ENCODE measurements around the gene AUTS2. TPM values are rescaled to one million over a fixed set of nuclear protein-coding genes. Genes with fewer than 3 reads are reported as not detected.

The AUTS2 gene
- total and polyA plus RNA-seq, 2 donors, result 13.4 to 87.7 TPM

DNA sequence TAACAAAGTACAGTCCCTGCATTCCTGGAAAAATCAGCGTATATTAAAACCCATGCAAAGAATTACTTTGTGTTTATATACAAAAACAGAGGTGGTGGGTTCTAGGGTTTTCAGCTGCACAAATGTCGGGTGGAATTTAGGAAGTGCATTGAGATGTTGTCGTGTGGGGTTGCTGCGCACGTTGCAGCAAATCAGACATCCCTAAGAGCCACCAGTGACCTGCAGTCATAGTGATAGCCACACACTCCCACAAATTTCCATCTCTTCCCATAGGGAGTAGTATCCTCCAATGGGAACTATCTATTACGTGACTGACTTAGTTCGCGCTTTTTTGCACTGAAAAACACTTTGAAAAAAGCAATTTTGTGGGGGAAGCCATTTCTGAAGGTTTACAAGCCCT is 1158.5 kb downstream of the AUTS2 start:
- no peak for DNase-seq (ENCODE audit: extremely low spot score)
- Histone ChIP-seq H3K27ac (ENCODE audit: low read depth) (no peak overlapping the region), H3K4me1 (ENCODE audit: insufficient read depth) (peaks cover 2% of the 10 kb centered on the region), H3K4me3 (ENCODE audit: low read depth, low read length) (no peak overlapping the region), H3K36me3 (ENCODE audit: insufficient read depth) (no peaks in the 10 kb centered on the region)
- 96% methylated on average over 8 of the region's 8 CpGs for WGBS

DNA sequence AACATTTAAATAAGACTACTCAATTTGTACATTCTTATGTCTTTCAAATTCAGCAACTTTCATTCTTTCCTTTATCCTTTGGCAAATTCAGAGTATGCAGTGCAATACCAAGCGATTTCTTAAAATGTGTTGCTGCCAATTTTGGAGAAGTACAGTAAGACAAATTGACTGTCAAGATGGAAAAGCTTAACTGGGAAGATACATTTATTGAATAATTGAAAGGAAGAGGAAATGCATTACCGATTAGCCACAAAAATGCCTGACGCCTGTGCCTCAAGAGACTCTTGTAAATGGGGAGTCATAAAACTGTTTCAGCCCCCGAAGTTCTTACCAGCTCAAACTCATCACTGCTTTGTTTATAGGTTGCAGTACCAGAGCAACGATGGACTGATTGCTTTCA is 1160.4 kb downstream of the AUTS2 start:
- no peaks in the 10 kb centered on the region for H3K36me3 ChIP-seq (ENCODE audit: insufficient read depth)
- DNase-seq (ENCODE audit: extremely low spot score), result no peak
- H3K27ac ChIP-seq (ENCODE audit: low read depth), result no peak overlapping the region
- WGBS, result 51% methylated on average over 5 of the region's 5 CpGs
- peaks cover 2% of the 10 kb centered on the region for H3K4me1 ChIP-seq (ENCODE audit: insufficient read depth)
- H3K4me3 ChIP-seq (ENCODE audit: low read depth, low read length), result no peak overlapping the region

DNA sequence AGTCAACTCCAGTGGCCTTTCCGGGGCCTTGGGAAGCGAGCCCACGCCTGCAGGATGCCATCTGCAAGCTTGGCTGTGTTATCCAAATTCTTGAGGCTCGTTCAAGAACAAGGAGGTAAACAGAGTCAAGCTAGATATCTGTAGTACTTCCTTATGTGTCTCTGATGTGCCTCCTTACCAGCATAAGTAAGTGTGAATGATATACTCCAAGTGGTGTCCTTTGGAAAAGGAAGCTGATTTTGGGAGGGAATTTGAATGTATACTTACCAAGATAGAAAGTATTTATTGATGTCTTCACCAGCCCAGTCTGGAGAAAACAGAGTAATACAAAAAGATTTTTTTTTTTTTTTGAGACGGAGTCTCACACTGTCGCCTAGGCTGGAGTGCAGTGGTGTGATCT is 1161.4 kb downstream of the AUTS2 start:
- H3K27ac ChIP-seq (ENCODE audit: low read depth), result no peak overlapping the region
- no peak for DNase-seq (ENCODE audit: extremely low spot score)
- 93% methylated on average over 6 of the region's 6 CpGs for WGBS
- peaks cover 2% of the 10 kb centered on the region for H3K4me1 ChIP-seq (ENCODE audit: insufficient read depth)
- H3K36me3 ChIP-seq (ENCODE audit: insufficient read depth), result no peaks in the 10 kb centered on the region
- H3K4me3 ChIP-seq (ENCODE audit: low read depth, low read length), result no peak overlapping the region

DNA sequence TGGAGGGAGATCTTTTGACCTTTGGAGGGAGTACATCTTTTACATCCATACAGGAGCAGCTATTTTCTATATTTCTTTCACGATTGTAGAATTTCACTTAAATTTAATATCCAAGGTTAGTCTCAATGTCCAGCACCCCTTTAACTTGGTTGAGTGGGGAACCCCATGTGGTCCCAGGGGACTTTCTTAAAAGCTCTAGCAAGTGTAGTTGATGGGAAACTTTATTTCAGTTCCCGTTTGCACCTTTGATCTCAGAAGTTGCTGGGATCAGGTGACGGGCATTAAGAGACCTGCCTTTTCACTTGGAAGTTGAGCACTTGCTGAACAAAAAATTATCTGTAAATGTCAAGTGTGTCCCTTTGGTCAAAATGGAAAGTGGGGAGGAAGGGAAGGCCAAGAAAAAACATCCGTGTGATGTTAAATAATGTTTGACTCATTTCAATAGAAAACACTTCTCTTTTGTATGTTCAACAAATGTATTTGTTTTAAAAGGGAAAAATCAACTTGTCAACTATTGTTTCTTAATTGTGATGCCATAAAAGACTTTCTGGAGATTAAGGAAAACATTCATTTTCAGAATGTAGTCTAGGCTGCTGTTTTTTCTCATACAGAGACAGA is 1163.5 kb downstream of the AUTS2 start:
- no peak for DNase-seq (ENCODE audit: extremely low spot score)
- no peaks in the 10 kb centered on the region for H3K36me3 ChIP-seq (ENCODE audit: insufficient read depth)
- WGBS, result 96% methylated on average over 4 of the region's 4 CpGs
- peaks cover 2% of the 10 kb centered on the region for H3K4me1 ChIP-seq (ENCODE audit: insufficient read depth)
- no peak overlapping the region for H3K27ac ChIP-seq (ENCODE audit: low read depth)
- H3K4me3 ChIP-seq (ENCODE audit: low read depth, low read length), result no peak overlapping the region

DNA sequence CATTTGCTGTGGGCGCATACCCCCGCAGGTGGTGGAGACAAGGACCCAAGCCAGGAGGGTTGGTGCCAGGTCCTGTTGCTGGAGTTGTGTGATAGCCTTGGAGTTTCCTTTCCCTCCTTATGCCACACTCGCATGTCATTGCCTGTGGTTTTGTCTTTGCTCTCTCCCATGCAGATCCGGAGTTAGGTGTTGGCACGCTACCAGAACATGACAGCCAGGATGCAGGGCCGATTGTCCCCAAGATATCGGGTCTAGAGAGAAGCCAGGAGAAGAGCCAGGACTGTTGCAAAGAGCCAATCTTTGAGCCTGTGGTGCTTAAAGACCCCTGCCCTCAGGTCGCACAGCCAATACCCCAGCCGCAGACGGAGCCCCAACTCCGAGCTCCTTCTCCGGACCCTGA is 1164.4 kb downstream of the AUTS2 start:
- H3K36me3 ChIP-seq (ENCODE audit: insufficient read depth), result no peaks in the 10 kb centered on the region
- H3K4me1 ChIP-seq (ENCODE audit: insufficient read depth), result peaks cover 2% of the 10 kb centered on the region
- 83% methylated on average over 12 of the region's 12 CpGs for WGBS
- DNase-seq (ENCODE audit: extremely low spot score), result no peak
- H3K27ac ChIP-seq (ENCODE audit: low read depth), result no peak overlapping the region
- no peak overlapping the region for H3K4me3 ChIP-seq (ENCODE audit: low read depth, low read length)

DNA sequence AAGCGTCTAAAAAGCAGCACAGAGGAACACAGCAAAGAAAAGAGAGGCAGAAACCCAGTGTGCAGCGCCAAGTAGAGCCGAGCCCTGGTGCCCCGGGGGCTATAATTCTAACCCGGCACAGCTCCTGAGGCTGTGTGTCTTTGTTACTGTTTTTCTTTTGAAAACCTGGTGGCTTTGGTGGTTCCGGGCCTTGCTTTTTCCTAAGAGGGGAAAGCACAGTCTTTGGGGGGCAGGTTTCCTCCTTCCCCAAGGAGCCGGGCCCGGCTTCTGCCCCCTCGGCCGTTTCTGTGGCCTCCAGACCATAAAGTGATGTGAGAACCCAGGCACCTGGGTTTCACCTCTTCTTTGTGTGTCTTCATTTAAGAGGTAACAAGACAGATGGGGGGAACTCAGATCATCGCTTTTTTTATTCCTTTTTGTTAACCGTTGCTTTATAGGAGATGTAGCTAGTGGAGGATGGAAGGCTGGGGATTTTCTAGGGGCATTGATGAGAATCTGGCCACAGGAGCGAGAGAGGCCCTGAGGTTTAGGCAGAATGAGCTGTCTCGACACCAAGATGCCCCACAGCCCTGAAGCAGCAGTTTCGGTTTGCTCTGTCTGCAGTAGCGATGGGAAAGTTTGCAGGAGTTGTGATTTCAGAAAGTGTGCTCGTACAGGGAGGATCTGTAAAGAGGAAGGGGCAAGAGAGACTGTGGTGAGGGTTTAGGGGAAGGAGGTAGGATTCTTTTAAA is 1165.9 kb downstream of the AUTS2 start:
- H3K27ac ChIP-seq (ENCODE audit: low read depth), result no peak overlapping the region
- H3K4me3 ChIP-seq (ENCODE audit: low read depth, low read length), result no peak overlapping the region
- DNase-seq (ENCODE audit: extremely low spot score), result no peak
- H3K4me1 ChIP-seq (ENCODE audit: insufficient read depth), result peaks cover 2% of the 10 kb centered on the region
- WGBS, result 89% methylated on average over 17 of the region's 17 CpGs
- H3K36me3 ChIP-seq (ENCODE audit: insufficient read depth), result no peaks in the 10 kb centered on the region

DNA sequence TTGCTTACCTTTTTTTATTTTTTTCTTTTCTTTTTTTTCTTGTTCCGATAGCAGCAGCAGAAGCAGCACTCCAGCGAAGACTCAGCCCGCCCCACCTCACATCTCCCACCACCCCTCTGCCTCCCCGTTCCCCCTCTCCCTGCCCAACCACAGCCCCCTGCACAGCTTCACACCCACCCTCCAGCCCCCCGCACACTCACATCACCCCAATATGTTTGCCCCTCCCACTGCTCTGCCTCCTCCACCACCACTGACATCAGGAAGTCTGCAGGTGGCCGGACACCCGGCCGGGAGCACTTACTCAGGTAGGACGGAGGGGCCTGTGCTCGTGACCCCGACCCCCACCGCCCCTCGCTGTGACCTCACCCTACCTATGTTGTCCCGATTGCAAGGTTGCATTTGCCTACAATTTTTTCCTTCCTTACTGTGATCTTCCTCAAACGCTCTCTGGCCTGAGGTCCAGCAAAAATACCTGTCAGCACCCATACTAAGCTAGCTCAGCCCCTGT is 1166.5 kb downstream of the AUTS2 start:
- 91% methylated on average over 15 of the region's 15 CpGs for WGBS
- DNase-seq (ENCODE audit: extremely low spot score), result no peak
- no peak overlapping the region for H3K4me3 ChIP-seq (ENCODE audit: low read depth, low read length)
- no peak overlapping the region for H3K27ac ChIP-seq (ENCODE audit: low read depth)
- H3K4me1 ChIP-seq (ENCODE audit: insufficient read depth), result peaks cover 2% of the 10 kb centered on the region
- no peaks in the 10 kb centered on the region for H3K36me3 ChIP-seq (ENCODE audit: insufficient read depth)

DNA sequence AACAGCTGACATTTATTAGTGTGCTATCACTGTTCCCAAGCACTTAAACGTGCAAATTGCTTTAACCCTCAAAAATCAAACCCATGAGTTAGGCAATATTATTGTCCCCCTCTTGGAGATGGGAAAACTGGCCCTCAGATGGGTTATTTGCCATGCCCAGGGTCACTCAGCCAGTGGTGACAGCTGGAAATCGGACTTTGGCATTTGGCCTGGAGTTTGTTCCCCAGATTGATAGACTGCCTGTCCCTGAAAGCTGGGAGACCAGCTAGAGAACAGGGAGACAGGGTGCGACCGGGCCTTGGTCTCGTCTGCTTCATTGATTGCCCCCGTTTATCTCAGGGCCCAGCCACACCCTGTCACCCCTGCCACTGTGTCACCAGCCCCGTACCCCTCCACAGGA is 1167.4 kb downstream of the AUTS2 start:
- Histone ChIP-seq H3K4me3 (ENCODE audit: low read depth, low read length) (no peak overlapping the region), H3K27ac (ENCODE audit: low read depth) (no peak overlapping the region), H3K36me3 (ENCODE audit: insufficient read depth) (no peaks in the 10 kb centered on the region), H3K4me1 (ENCODE audit: insufficient read depth) (no peaks in the 10 kb centered on the region)
- WGBS, result 92% methylated on average over 7 of the region's 7 CpGs
- DNase-seq (ENCODE audit: extremely low spot score), result no peak

DNA sequence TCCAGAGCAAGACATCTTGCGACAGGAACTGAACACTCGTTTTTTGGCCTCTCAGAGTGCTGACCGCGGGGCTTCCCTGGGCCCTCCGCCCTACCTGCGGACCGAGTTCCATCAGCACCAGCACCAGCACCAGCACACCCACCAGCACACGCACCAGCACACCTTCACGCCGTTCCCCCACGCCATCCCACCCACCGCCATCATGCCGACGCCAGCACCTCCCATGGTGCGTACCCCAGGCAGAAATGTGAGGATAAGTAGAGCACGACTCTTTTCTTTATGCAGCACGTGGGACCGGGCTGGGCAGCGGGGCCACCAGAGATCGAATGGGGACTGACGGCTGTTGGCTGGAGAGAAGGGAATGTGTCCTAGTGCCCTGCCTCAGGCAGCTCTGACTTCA is 1167.8 kb downstream of the AUTS2 start:
- no peaks in the 10 kb centered on the region for H3K4me1 ChIP-seq (ENCODE audit: insufficient read depth)
- H3K27ac ChIP-seq (ENCODE audit: low read depth), result no peak overlapping the region
- no peak for DNase-seq (ENCODE audit: extremely low spot score)
- WGBS, result 97% methylated on average over 21 of the region's 21 CpGs
- H3K4me3 ChIP-seq (ENCODE audit: low read depth, low read length), result no peak overlapping the region
- no peaks in the 10 kb centered on the region for H3K36me3 ChIP-seq (ENCODE audit: insufficient read depth)

DNA sequence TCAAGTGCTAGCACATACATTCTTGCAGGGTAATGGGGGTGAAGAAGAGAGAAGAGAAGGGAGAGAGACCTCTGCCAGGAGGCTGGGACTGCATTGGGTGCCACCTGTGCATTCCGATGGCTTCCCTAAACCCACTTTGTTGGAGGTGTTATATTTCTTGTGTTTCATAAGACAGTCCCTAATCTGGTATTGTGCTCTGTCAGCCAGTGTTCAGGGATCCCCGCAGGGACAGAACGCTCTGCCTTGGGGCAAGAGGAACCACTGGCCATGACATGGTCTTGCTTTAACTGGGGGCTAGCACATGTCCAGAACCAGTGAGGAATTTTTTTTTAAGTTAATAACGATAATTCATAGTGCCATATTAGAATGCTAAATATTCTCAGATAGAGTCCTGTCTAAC is 1168.4 kb downstream of the AUTS2 start:
- no peaks in the 10 kb centered on the region for H3K4me1 ChIP-seq (ENCODE audit: insufficient read depth)
- 97% methylated on average over 4 of the region's 4 CpGs for WGBS
- no peak overlapping the region for H3K27ac ChIP-seq (ENCODE audit: low read depth)
- no peaks in the 10 kb centered on the region for H3K36me3 ChIP-seq (ENCODE audit: insufficient read depth)
- no peak overlapping the region for H3K4me3 ChIP-seq (ENCODE audit: low read depth, low read length)
- no peak for DNase-seq (ENCODE audit: extremely low spot score)

DNA sequence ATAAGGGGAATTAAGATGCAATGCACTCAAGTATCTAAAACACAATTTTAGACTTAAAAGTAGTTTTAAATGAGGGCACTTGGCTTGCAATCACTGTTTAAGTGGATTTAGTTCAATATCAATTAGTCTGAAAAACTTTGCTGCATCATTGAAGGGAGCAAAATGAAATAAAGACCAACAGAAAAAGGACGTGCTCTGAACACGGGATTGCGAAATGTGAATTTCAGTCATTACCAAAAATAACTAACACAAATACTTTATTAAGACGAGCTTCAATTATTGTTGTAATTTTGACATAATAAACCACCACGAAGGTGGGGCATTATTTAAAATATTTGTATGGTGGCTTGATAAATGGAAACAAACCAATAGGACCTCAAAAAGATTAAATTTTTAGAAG is 1171.9 kb downstream of the AUTS2 start:
- peaks cover 2% of the 10 kb centered on the region for H3K36me3 ChIP-seq (ENCODE audit: insufficient read depth)

DNA sequence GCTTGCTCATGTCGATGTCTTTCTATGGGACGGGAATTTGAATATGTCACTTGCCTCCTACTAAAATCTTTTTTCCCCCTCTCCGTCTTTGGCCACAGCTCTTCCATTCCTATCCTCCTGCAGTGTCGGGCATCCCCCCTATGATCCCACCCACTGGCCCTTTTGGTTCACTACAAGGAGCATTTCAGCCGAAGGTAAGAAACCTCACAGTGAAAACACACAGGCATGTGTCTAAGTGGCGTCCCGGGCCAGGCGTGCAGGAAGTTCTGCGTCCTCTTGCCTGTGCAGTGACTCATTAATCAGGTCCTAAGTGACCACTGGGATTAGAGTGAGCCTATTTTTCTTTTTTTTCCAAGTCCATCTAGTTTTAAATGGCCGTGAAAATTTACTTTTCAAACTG is 1173.2 kb downstream of the AUTS2 start:
- WGBS, result 88% methylated on average over 10 of the region's 10 CpGs
- no peak overlapping the region for H3K27ac ChIP-seq (ENCODE audit: low read depth)
- H3K4me3 ChIP-seq (ENCODE audit: low read depth, low read length), result no peak overlapping the region
- no peaks in the 10 kb centered on the region for H3K4me1 ChIP-seq (ENCODE audit: insufficient read depth)
- DNase-seq (ENCODE audit: extremely low spot score), result no peak
- peaks cover 4% of the 10 kb centered on the region for H3K36me3 ChIP-seq (ENCODE audit: insufficient read depth)

More for the DNA sequence above, 1171.9 kb downstream of the AUTS2 start:
- 94% methylated on average over 5 of the region's 5 CpGs for whole genome bisulfite sequencing
- H3K4me1 ChIP-seq (ENCODE audit: insufficient read depth), result no peaks in the 10 kb centered on the region
- no peak for DNase-seq (ENCODE audit: extremely low spot score)
- no peak overlapping the region for H3K4me3 ChIP-seq (ENCODE audit: low read depth, low read length)
- H3K27ac ChIP-seq (ENCODE audit: low read depth), result no peak overlapping the region

DNA sequence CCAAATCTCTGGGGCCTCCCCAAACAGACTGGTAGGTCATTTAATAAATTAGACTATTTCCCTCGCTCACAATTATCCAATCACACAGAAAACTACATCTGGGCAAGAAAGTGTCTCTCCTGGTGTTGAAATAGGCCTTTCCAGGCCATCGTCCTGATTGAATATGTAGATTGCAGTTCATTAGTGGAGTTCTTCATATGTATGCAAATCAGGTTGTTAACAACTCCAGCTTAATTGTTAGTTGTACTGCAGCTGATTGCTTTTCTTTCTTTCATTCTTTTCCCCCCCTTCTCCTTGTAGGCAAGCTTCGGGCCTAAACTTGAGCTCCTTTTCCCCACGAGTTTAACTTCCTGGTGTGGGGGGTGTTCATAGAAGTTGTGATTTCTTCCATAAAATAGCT is 1174.6 kb downstream of the AUTS2 start:
- no peak for DNase-seq (ENCODE audit: extremely low spot score)
- WGBS, result 89% methylated on average over 4 of the region's 4 CpGs
- Histone ChIP-seq H3K36me3 (ENCODE audit: insufficient read depth) (peaks cover 7% of the 10 kb centered on the region), H3K4me3 (ENCODE audit: low read depth, low read length) (no peak overlapping the region), H3K27ac (ENCODE audit: low read depth) (no peak overlapping the region), H3K4me1 (ENCODE audit: insufficient read depth) (no peaks in the 10 kb centered on the region)

DNA sequence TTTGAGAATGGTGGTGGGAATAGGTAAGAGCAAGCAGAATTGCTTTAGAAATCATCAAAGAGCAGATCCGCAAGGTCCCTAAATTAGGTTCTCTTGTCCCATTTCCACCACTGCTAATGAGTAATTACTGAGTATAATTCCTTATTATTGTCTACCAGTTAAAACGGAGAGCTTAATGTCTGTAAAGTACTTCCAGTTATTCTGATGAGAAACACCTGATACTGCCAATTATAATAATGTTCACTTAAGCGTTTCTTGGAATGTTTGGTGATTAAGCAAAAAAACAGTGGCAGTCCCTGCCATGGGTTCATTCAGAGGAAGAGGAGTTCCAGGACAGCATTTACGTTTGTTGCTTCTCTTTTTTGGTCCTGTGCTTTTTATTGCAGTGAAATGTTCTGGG is 1175.1 kb downstream of the AUTS2 start:
- H3K36me3 ChIP-seq (ENCODE audit: insufficient read depth), result peaks cover 7% of the 10 kb centered on the region
- 86% methylated on average over 4 of the region's 4 CpGs for WGBS

More for the DNA sequence above, 1175.1 kb downstream of the AUTS2 start:
- no peaks in the 10 kb centered on the region for H3K4me1 ChIP-seq (ENCODE audit: insufficient read depth)
- no peak overlapping the region for H3K4me3 ChIP-seq (ENCODE audit: low read depth, low read length)
- H3K27ac ChIP-seq (ENCODE audit: low read depth), result no peak overlapping the region
- no peak for DNase-seq (ENCODE audit: extremely low spot score)
